Hippocampal formation (tissue), 2 donors: Measurements from ENCODE around the gene PDLIM4.

ENCODE experiments used
- DNase-seq, 2 donors: peaks; one replicate each; lab custom pipeline; 2025; lab: John Stamatoyannopoulos, UW

Gene PDLIM4

GRCh38 chr5:132253452-132254320 is 3.8 kb upstream of the PDLIM4 start:
- no peak for DNase-seq

DNA sequence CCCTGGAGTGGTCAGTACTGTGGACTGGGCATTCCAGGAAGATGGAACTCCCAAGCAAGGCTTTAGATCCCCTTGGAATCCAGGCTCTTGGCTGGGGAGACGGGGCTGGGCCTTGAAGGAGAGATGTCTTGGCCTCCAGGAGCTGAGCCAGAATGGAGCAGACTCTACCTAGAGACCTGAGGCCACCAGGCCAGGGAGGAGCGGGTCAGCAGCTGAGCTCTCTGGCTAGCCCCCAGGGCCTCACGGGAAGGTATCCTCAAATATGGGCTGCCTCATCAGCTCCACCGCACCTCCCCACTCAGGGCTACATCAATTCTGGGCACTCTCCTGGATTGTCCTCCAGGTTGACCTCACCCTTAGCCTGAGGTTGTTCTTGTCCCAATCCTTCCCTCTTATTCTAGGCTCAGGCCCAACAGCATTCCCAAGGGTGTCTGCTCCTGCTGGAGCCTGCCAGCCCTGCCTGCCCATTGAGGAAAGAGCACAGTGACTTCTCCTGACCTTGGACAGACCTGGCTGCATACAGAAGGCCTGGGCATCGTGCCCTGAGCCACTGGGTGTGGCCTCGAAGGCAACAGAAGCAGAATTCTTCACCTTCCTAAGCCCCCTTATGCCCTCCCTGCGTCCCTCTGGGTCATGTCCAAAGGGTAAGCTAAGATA is 3.0 kb upstream of the PDLIM4 start:
- DNase-seq = no peak

DNA sequence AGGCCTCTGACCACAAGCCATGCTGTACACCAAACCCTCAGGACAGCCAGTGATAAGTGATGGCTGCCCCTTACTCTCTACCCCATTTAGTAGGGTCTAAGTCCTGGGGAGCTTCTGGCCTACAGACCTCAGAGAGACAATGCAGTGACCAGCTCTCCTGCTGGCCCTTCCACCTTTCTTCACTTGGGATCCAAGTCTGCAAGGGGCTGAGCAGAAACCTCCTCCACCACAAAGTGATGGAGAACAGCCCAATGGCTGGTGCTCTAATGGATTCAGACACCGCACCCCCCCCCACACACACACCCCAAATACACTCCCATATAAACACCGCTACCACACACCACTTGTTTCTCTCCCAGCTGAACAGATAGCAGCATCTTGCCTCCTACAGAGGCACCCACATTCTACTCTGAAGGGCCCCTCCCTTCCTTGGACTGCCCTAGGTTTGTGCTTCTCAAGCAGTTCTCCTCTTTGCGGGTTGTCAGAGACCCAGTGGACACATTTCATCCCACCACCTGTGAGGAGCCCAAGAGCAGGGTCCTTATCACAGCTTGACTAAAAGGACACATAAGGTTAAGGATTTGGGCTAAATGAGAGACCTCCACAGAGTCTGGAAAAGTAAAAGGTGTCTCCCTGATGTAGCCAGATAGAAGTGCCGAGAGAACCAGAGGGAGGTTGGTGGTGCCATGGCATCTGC is 1.3 kb upstream of the PDLIM4 start:
- DNase-seq = no peak

DNA sequence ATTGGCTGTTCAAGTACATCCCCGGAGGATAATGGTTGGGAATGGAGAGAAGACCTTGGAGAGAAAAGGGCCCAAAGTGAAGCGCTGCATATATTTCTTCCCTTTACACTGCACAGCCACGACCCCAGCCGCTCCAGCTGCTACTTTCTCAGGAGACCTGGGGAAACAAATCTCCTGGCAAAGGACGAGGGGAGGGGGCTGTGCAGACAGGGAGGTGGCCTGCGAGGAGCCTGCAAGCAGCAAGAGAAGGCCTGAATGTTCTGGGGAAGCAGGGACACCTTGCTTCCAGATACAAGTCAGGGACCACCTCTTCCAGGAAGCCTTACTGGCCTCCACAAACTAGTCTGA is 739 bp upstream of the PDLIM4 start:
- no peak for DNase-seq

GRCh38 chr5:132258102-132259068 is 889 bp downstream of the PDLIM4 start:
- DNase-seq = no peak

DNA sequence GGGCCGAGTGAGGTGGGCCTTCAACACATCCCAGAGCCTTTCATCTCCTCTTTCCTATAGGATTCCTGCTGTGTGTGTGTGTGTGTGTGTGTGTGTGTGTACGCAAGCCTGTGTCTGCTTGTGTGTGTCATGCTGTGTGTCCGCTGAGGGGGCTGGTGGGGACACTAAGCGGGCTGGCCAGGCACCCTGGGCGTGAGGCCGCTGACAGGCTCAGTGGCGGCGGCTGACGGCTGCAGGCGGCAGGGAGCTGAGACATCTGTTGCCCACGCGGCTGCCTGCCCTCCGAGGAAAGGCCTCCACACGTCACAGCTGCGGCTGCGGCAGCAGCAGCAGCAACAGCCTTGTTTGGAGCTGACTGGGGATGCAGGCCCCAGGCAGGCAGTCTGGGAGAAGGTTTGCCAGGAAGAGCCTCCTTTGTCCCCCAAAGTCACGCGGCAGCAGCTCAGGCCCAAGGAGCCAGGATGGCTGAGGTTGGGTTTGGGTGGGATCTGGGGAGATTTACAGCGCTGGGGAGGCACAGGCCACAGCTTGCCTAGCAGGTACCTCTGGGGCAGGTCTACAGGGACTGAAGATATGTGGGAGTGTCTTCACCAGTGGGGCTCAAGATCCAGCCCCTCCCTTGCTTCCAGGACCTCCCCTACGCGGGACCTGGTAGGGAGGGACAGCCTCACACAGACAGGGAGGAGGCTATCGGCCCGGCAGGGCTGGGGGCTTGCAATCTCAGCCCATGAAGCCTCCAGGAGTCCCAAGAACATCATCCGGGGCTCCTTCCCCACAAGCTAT is 1.8 kb downstream of the PDLIM4 start:
- peak; percentile 10 to 40 for DNase-seq

GRCh38 chr5:132260051-132260450 is 2.6 kb downstream of the PDLIM4 start:
- DNase-seq = no peak

GRCh38 chr5:132260714-132261551 is 3.4 kb downstream of the PDLIM4 start:
- DNase-seq = peak; percentile 32 to 43

DNA sequence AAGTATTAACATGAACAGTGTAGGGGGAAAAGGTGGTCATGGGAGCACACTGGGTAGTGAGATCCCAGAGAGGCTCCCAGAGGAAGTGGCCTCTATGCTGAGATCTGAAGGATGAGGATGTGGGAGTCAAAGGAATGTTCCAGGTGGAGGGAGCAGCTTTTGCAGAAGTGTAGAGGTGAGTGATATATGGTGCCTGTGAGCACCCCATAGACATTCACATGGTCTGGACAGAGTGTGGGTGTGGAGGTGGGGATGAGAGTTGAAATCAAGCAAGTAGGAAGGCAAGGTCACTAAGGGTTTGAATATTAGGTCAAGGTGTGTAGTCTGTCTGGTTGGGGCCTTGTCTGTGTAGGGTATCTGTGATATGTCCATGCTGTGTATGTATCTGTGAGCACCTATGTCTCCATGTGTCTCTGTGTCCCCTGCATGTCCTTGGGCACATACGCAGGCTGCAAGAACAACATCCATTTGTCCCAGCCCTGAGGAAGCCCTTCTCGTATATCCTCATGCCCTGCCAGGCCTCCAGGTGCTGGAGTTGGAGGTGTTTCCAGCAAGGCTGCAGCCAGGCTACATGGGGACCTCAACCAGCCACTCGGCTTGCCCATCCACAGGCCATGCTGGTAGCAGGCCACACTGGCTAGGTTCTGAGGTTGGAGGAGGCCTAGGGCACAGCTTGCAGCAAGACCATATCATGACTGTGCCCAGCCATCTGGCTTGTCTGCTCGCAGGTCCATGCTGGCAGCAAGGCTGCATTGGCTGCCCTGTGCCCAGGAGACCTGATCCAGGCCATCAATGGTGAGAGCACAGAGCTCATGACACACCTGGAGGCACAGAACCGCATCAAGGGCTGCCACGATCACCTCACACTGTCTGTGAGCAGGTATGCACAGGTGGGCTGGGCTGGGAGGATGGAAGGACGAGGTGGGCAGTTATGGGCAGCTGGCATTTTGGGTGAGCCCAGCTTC is 4.7 kb downstream of the PDLIM4 start:
- DNase-seq = no peak

- DNase-seq = no peak
Observed at GRCh38 chr5:132262882-132263547, 5.5 kb downstream of the PDLIM4 start.

DNA sequence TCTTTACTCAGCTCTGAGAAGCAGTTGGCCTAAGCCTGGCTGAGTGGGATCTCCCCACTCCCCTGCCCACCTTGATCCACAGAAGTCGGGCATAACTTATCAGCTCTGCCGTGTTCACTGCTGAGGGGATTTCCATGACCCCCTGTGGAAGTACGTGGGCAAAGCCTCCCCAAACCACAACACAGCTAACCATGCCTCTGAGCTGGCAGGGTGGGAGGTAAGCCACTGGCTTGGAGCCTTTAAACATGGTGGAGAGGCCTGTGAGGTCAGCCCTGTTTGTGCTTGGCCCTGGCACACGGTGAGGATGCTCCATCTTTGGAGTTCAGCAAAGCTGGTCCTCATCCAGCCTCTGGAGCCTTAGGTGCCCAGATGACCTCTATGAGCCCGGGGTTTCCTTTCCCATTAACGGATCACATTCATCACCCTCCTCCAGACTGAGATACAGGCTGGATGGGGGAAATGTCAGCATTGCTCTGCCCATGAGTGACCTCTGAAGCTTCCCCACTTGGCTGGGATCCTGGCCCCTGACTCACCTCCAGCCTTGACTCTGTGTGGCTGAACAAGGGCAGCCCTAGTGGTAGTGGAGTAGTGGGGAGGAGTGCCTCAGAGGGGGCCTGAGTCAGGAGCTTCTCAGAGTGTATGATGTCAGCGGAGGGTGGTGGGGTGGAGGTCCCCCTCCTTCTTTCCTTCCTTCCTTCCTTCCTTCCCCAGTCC is 6.2 kb downstream of the PDLIM4 start:
- DNase-seq = no peak

DNA sequence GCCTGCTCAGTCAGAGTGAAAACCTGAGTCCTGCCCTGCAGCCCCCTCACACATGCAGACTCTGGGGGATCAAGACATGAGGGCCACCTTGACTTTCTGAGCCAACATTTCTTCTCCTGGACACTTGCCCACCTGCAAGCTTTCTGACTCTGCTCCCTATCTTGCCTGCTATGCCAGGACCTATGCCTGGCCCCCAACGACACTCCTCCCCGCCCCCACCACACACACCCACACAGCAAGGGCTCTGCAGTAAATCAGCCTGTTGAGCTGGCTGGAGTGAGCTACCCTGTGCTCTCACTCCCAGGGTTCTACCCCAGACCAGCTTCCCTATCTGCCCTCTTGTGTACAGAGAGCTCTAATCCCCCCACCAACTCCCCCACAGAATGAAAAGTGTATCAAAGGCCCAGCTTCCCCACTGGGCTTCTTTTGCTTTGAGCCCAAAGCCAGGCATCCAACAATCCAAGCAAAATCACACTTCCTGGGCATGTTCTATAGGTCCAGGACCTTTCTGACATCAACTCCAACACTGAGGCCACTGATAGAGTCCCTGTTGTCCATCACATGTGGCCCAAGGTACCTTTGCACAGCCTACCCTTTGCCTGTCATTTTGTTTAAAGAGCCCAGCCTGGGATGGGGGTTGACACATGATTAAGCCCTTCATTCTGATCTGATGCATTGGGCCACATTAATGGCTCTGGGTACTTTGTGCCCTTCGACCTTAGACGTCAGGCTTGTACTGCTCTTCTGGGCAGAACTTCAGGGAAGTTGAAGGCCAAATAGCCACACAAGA is 7.2 kb downstream of the PDLIM4 start:
- no peak for DNase-seq

DNA sequence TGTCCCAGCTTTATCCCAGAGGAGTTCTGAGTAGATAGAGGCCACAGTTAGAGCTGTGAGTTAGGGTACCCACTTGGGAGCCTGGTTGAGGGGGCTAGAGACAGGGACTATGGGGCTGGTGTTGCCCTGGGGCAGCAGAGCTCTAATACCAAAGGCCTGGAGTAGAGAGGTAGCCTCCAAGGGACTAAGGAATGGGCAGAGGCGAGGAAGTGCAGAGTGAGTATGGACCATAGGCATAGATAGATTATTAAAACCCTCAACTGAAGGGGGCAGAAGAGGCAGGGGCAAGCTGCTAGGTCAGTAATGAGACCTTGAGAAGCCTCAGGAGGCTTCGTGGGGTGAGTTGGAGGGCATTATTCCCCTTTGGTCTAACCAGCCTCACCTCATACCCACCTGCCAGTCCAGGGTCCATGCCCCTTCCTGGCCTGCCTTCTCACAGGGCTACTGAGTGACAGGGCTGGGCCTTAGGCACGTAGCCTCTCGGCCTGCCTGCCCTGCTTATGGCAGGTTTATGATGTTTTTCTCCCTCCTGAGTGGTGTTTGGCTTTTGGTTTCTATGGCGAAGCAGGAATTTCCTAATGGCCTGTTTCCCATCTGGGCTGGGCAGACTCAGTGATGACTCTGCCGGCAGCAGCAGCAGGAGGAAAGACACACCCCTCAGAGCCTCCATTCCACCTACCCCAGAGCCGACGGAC is 8.0 kb downstream of the PDLIM4 start:
- DNase-seq = no peak

- no peak for DNase-seq
Observed at GRCh38 chr5:132266031-132266835, 8.7 kb downstream of the PDLIM4 start.

DNA sequence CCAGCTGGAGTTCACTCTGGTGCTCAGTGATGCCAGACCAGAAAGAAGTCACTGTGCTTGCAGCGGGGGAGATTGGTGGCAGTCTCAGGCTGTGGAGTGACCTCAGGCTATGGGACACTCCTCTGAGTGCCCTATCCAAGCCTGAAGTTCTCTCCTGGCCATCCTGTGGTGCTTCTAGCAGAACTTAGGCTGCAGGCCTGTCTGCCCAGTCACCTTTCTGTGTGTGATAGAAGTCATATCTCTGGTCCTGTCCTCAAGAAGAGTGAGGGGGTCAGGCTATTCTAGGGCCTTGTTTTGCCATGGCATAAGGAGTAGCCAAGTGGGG is 9.3 kb downstream of the PDLIM4 start:
- no peak for DNase-seq
